Measurements from ENCODE around the gene RTBDN. TPM values are rescaled to one million over a fixed set of nuclear protein-coding genes. Genes with fewer than 3 reads are reported as not detected.

The RTBDN gene
- total and polyA plus RNA-seq, 10 of the 15 experiments (the other 5 are each of a cell fraction or from before 2014, with no cell fraction given): 0.45 TPM; not detected in 9

DNA sequence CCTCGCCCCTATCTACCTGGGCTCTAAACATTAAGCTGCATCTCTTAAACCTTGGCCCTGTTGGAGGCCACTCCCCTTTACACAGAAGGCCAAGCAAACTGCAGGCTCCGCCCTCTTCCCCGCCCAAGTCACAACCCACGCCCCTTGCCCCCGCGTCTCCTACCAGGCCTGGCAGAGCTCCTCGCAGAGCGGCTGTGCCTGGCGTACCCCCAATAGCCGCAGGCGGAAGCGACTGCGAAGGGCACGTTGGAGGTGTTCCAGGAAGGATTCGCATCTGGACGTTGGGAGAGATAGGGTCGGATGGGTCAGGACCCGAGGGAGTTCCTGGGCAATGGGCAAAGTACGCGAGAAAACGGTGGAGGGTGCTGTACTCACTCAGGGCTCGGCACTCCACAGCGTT, 5.9 kb downstream of the RTBDN start:
- DNase-seq (ENCODE audit: low read depth, low spot score): no peak
- no peaks in the 10 kb centered on the region for H4K20me1 ChIP-seq (ENCODE audit: control insufficient read depth, insufficient read depth)
- ChIA-PET POLR2A (no interaction called here), RAD21 (ENCODE audit: unreplicated experiment) (interaction anchor here (1.1 kb wide), 2 partner anchors 32 to 68 kb away, joined by 3 read pairs; no protein-coding TSS in a partner anchor), SMC1A (ENCODE audit: uncharacterized antibody, unreplicated experiment) (interaction anchor here (0.6 kb wide), 1 partner anchor 1460 kb away, joined by 3 read pairs; no protein-coding TSS in a partner anchor), CTCF (interaction anchor here (0.6 to 4.2 kb wide), 4 partner anchors 9 to 137 kb away, joined by 3 to 19 read pairs (median 5); no protein-coding TSS in a partner anchor)
- no peaks in the 10 kb centered on the region for H3K9me3 ChIP-seq (replicated peaks; ENCODE audit: control insufficient read depth, insufficient read depth, low read length)
- no peak for FAIRE-seq
- no peak overlapping the region for H3K27ac ChIP-seq (ENCODE audit: control insufficient read depth, insufficient read depth)
- H3K4me1 ChIP-seq (ENCODE audit: control insufficient read depth, insufficient read depth, low read length): no peaks in the 10 kb centered on the region
- no peak overlapping the region for H2AFZ ChIP-seq (ENCODE audit: control insufficient read depth, low read depth, low read length)
- BruUV-seq (replicated peaks): no TSS peak
- intact Hi-C loops (cut with micrococcal nuclease; ENCODE audit: unreplicated experiment): no loop called here
- no peak overlapping the region for H3K4me2 ChIP-seq (ENCODE audit: control insufficient read depth, insufficient read depth)
- in situ Hi-C loops (cut with MboI): no loop called here
- ATAC-seq: peak; percentile 84
- no peak overlapping the region for H3K9ac ChIP-seq (ENCODE audit: control insufficient read depth, insufficient read depth, low read length)
- H3K4me3 ChIP-seq: no peak overlapping the region
- H3K36me3 ChIP-seq (ENCODE audit: control insufficient read depth in 2 of 2, insufficient read depth in 2 of 2, low read length in 1 of 2): no peaks in the 10 kb centered on the region
- 30% methylated on average over 23 of the region's 23 CpGs for WGBS (ENCODE audit: insufficient coverage, insufficient replicate concordance, low lambda C conversion rate, missing lambda C conversion rate)
- H3K79me2 ChIP-seq (ENCODE audit: control insufficient read depth, insufficient read depth, low read length): no peaks in the 10 kb centered on the region
- peaks cover 2 to 7% of the 10 kb centered on the region in 2 experiments; a peak in 1 of 4 replicates for H3K27me3 ChIP-seq (replicated peaks in 1 of 2; ENCODE audit: control insufficient read depth in 2 of 2, insufficient read depth in 2 of 2, low read length in 1 of 2)
- no peak for TF ChIP-seq HDAC6 (IDR thresholded peaks at IDR 0.05; ENCODE audit: unreplicated experiment)
- no peak for TF ChIP-seq SMAD5 (IDR thresholded peaks at IDR 0.05; ENCODE audit: low read depth)
- TF ChIP-seq FOXK2 (IDR thresholded peaks at IDR 0.05): no peak
- TF ChIP-seq, protein P1, sequence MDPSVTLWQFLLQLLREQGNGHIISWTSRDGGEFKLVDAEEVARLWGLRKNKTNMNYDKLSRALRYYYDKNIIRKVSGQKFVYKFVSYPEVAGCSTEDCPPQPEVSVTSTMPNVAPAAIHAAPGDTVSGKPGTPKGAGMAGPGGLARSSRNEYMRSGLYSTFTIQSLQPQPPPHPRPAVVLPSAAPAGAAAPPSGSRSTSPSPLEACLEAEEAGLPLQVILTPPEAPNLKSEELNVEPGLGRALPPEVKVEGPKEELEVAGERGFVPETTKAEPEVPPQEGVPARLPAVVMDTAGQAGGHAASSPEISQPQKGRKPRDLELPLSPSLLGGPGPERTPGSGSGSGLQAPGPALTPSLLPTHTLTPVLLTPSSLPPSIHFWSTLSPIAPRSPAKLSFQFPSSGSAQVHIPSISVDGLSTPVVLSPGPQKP (IDR thresholded peaks at IDR 0.05; ENCODE audit: low read depth, low read length): no peak
- TF ChIP-seq FOXM1 (IDR thresholded peaks at IDR 0.05; ENCODE audit: low read depth, low read length): no peak
- TF ChIP-seq, protein P2, sequence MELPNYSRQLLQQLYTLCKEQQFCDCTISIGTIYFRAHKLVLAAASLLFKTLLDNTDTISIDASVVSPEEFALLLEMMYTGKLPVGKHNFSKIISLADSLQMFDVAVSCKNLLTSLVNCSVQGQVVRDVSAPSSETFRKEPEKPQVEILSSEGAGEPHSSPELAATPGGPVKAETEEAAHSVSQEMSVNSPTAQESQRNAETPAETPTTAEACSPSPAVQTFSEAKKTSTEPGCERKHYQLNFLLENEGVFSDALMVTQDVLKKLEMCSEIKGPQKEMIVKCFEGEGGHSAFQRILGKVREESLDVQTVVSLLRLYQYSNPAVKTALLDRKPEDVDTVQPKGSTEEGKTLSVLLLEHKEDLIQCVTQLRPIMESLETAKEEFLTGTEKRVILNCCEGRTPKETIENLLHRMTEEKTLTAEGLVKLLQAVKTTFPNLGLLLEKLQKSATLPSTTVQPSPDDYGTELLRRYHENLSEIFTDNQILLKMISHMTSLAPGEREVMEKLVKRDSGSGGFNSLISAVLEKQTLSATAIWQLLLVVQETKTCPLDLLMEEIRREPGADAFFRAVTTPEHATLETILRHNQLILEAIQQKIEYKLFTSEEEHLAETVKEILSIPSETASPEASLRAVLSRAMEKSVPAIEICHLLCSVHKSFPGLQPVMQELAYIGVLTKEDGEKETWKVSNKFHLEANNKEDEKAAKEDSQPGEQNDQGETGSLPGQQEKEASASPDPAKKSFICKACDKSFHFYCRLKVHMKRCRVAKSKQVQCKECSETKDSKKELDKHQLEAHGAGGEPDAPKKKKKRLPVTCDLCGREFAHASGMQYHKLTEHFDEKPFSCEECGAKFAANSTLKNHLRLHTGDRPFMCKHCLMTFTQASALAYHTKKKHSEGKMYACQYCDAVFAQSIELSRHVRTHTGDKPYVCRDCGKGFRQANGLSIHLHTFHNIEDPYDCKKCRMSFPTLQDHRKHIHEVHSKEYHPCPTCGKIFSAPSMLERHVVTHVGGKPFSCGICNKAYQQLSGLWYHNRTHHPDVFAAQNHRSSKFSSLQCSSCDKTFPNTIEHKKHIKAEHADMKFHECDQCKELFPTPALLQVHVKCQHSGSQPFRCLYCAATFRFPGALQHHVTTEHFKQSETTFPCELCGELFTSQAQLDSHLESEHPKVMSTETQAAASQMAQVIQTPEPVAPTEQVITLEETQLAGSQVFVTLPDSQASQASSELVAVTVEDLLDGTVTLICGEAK (IDR thresholded peaks at IDR 0.05; ENCODE audit: borderline replicate concordance): no peak
- TF ChIP-seq CEBPB (IDR thresholded peaks at IDR 0.05; ENCODE audit: borderline replicate concordance in 1 of 2, low read depth in 2 of 2, low read length in 2 of 2): no peak
- TF ChIP-seq, protein P3, sequence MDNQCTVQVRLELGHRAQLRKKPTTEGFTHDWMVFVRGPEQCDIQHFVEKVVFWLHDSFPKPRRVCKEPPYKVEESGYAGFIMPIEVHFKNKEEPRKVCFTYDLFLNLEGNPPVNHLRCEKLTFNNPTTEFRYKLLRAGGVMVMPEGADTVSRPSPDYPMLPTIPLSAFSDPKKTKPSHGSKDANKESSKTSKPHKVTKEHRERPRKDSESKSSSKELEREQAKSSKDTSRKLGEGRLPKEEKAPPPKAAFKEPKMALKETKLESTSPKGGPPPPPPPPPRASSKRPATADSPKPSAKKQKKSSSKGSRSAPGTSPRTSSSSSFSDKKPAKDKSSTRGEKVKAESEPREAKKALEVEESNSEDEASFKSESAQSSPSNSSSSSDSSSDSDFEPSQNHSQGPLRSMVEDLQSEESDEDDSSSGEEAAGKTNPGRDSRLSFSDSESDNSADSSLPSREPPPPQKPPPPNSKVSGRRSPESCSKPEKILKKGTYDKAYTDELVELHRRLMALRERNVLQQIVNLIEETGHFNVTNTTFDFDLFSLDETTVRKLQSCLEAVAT (IDR thresholded peaks at IDR 0.05): no peak
- TF ChIP-seq, protein P4, sequence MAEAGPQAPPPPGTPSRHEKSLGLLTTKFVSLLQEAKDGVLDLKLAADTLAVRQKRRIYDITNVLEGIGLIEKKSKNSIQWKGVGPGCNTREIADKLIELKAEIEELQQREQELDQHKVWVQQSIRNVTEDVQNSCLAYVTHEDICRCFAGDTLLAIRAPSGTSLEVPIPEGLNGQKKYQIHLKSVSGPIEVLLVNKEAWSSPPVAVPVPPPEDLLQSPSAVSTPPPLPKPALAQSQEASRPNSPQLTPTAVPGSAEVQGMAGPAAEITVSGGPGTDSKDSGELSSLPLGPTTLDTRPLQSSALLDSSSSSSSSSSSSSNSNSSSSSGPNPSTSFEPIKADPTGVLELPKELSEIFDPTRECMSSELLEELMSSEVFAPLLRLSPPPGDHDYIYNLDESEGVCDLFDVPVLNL (IDR thresholded peaks at IDR 0.05; ENCODE audit: low read depth, low read length): no peak
- no peak for TF ChIP-seq POLR2AphosphoS2 (IDR thresholded peaks at IDR 0.05; ENCODE audit: low read depth, low read length)
- TF ChIP-seq SP1 (IDR thresholded peaks at IDR 0.05; ENCODE audit: low read depth, low read length): no peak
- TF ChIP-seq, protein P5, sequence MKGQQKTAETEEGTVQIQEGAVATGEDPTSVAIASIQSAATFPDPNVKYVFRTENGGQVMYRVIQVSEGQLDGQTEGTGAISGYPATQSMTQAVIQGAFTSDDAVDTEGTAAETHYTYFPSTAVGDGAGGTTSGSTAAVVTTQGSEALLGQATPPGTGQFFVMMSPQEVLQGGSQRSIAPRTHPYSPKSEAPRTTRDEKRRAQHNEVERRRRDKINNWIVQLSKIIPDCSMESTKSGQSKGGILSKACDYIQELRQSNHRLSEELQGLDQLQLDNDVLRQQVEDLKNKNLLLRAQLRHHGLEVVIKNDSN (IDR thresholded peaks at IDR 0.05; ENCODE audit: borderline replicate concordance, extremely low read length, insufficient read depth, low read depth, low read length): no peak
- TF ChIP-seq PML (IDR thresholded peaks at IDR 0.05; ENCODE audit: low read length): no peak
- TF ChIP-seq, protein P6, sequence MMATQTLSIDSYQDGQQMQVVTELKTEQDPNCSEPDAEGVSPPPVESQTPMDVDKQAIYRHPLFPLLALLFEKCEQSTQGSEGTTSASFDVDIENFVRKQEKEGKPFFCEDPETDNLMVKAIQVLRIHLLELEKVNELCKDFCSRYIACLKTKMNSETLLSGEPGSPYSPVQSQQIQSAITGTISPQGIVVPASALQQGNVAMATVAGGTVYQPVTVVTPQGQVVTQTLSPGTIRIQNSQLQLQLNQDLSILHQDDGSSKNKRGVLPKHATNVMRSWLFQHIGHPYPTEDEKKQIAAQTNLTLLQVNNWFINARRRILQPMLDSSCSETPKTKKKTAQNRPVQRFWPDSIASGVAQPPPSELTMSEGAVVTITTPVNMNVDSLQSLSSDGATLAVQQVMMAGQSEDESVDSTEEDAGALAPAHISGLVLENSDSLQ (IDR thresholded peaks at IDR 0.05): no peak
- TF ChIP-seq SMARCA5 (IDR thresholded peaks at IDR 0.05): no peak
